ENCODE results near the gene CUX1.
"Not testable (repeated sequence)": the region's sequence is repeated elsewhere in the genome, so short reads cannot be mapped to it uniquely, and the experiment has no call there.

CUX1 gene

GRCh38 chr7:101817471-101818286, at the start of gene CUX1:
Gene CUX1 (plus strand): TSS chr7:101817626. CDS start chr7:101817640, 14 bp downstream.
- peak in 3 of 58 donors; percentile 6 to 21 (median 15) for DNase-seq

- DNase-seq = no peak
Observed at GRCh38 chr7:101768280-101768679, 49.1 kb upstream of the CUX1 start.

- DNase-seq = no peak
Observed at GRCh38 chr7:101770466-101770865, 47.0 kb upstream of the CUX1 start.

- DNase-seq = no peak
Observed at GRCh38 chr7:101772508-101773211, 44.8 kb upstream of the CUX1 start.

GRCh38 chr7:101775181-101775580, 42.2 kb upstream of the CUX1 start:
- DNase-seq = no peak

GRCh38 chr7:101778026-101778580, 39.3 kb upstream of the CUX1 start:
- DNase-seq = peak in 2 of 58 donors; percentile 2 to 4

- DNase-seq = no peak
Observed at GRCh38 chr7:101779267-101779666, 38.2 kb upstream of the CUX1 start.

- no peak for DNase-seq
Observed at GRCh38 chr7:101780281-101780680, 37.1 kb upstream of the CUX1 start.

- DNase-seq = no peak
Observed at GRCh38 chr7:101781439-101781838, 36.0 kb upstream of the CUX1 start.

- DNase-seq = no peak
Observed at GRCh38 chr7:101782476-101782875, 35.0 kb upstream of the CUX1 start.

- DNase-seq = no peak
Observed at GRCh38 chr7:101782896-101783295, 34.5 kb upstream of the CUX1 start.

GRCh38 chr7:101783381-101784181, 33.8 kb upstream of the CUX1 start:
- peak in 1 of 58 donors; percentile 3 for DNase-seq

GRCh38 chr7:101784292-101785127, 32.9 kb upstream of the CUX1 start:
- peak in 19 of 58 donors; percentile 1 to 73 (median 16) for DNase-seq

- no peak for DNase-seq
Observed at GRCh38 chr7:101787864-101788263, 29.6 kb upstream of the CUX1 start.

GRCh38 chr7:101788517-101788916, 28.9 kb upstream of the CUX1 start:
- no peak for DNase-seq

GRCh38 chr7:101790566-101791293, 26.7 kb upstream of the CUX1 start:
- DNase-seq = no peak

- DNase-seq = no peak
Observed at GRCh38 chr7:101792051-101792681, 25.3 kb upstream of the CUX1 start.

- DNase-seq = not testable (repeated sequence)
Observed at GRCh38 chr7:101792682-101793071, 24.7 kb upstream of the CUX1 start.

- no peak for DNase-seq
Observed at GRCh38 chr7:101795461-101795860, 22.0 kb upstream of the CUX1 start.
